Endothelial cell of umbilical vein (primary cell): ENCODE measurements around the gene FIG4. TPM values are rescaled to one million over a fixed set of nuclear protein-coding genes. Genes with fewer than 3 reads are reported as not detected.

Source experiments
- BruUV-seq: library from RNA; stranded (reverse); fragments of 400-500 nt; replicated peaks from 2 replicates; lab custom pipeline; 2021; lab: Mats Ljungman, UMichigan
- CTCF ChIA-PET: fragments of 300-600, 350-600 bp; sonication (Branson Sonifier 250); formaldehyde crosslinking; loops from one replicate; lab custom pipeline; 2021; ENCODE audit warnings: antibody characterized with exemption, inconsistent platforms; lab: Charles Lee
- POLR2A ChIA-PET: fragments of 300-600, 350-600 bp; sonication (Branson Sonifier 250); formaldehyde crosslinking; loops from one replicate; lab custom pipeline; 2021; ENCODE audit warnings: antibody characterized with exemption, inconsistent platforms; lab: Charles Lee
- DNase-seq: peaks from one replicate; pipeline ENCODE4 v3.0.0-alpha.2; 2011; ENCODE audit warnings: low read depth, low spot score
- FAIRE-seq: peaks from 2 replicates; lab custom pipeline; 2011; peaks lifted over from hg19 to GRCh38; lab: Jason Lieb, UNC
- H2AFZ ChIP-seq: 2 replicates; pipeline ENCODE4 v1.6.0; 2012; ENCODE audit warnings: low read depth, low read length, control low read depth, inconsistent platforms
- H3K27ac ChIP-seq: 2 replicates; pipeline ENCODE4 v1.5.1; 2011; ENCODE audit warnings: low read depth, mild to moderate bottlenecking, control low read depth, low read length, moderate library complexity; ENCODE audit not compliant: insufficient read depth
- H3K27me3 ChIP-seq, 2 experiments: 2 replicates each; pipeline versions ENCODE4 v1.6.0 to v1.6.1; 2011; ENCODE audit warnings: low read length in 2 of 2, mixed read lengths in 1 of 2; ENCODE audit not compliant: control insufficient read depth in 2 of 2, insufficient read depth in 2 of 2
- H3K36me3 ChIP-seq, 2 experiments: 2 replicates in 1 of 2; 3 replicates in 1 of 2; pipeline ENCODE4 v1.5.1; 2011; ENCODE audit warnings: low read length in 2 of 2, mild to moderate bottlenecking in 1 of 2, moderate library complexity in 1 of 2; ENCODE audit not compliant: control insufficient read depth in 2 of 2, insufficient read depth in 2 of 2; ENCODE audit errors: extremely low read depth in 1 of 2
- H3K4me1 ChIP-seq: 3 replicates; pipeline ENCODE4 v1.5.1; 2011; ENCODE audit warnings: mild to moderate bottlenecking, low read length; ENCODE audit not compliant: control insufficient read depth, insufficient read depth; ENCODE audit errors: extremely low read depth
- H3K4me2 ChIP-seq: 2 replicates; pipeline ENCODE4 v1.6.1; 2011; ENCODE audit warnings: low read length, control low read depth, mixed read lengths; ENCODE audit not compliant: insufficient read depth
- H3K4me3 ChIP-seq, 3 experiments: fragments of 200-600 bp in 1 of 3; sonication (generic), shearing (Covaris generic) in 1 of 3; replicated peaks in 1 of 3; 2 replicates each; pipeline ENCODE4 v1.5.1; 2011 to 2016; ENCODE audit warnings: control low read depth in 3 of 3, low read length in 3 of 3, mild to moderate bottlenecking in 2 of 3, inconsistent platforms in 1 of 3, low read depth in 1 of 3, moderate library complexity in 1 of 3; ENCODE audit not compliant: insufficient read depth in 1 of 3
- H3K79me2 ChIP-seq: 2 replicates; pipeline ENCODE4 v1.6.0; 2012; ENCODE audit warnings: low read length, inconsistent platforms; ENCODE audit not compliant: control insufficient read depth, insufficient read depth
- H3K9ac ChIP-seq: replicated peaks from 2 replicates; pipeline ENCODE3; 2011; ENCODE audit warnings: low read length, control low read depth; ENCODE audit not compliant: insufficient read depth; ENCODE audit errors: extremely low read depth
- H3K9me1 ChIP-seq: replicated peaks from 3 replicates; pipeline ENCODE4 v1.6.0; 2011; ENCODE audit warnings: mild to moderate bottlenecking, low read length; ENCODE audit not compliant: control insufficient read depth, insufficient read depth; ENCODE audit errors: extremely low read depth
- H3K9me3 ChIP-seq: replicated peaks from 2 replicates; pipeline ENCODE4 v1.5.1; 2012; ENCODE audit warnings: low read length, inconsistent platforms; ENCODE audit not compliant: control insufficient read depth, insufficient read depth
- H4K20me1 ChIP-seq: replicated peaks from 2 replicates; pipeline ENCODE3; 2011; ENCODE audit warnings: mild to moderate bottlenecking, low read length; ENCODE audit not compliant: control insufficient read depth, insufficient read depth; ENCODE audit errors: extremely low read depth
- CTCF ChIP-seq, 2 donors: IDR thresholded peaks; 1 replicate in 1 of 2; 2 replicates in 1 of 2; pipeline ENCODE4 v1.5.1; 2011; ENCODE audit warnings: low read length in 2 of 2, mild to moderate bottlenecking in 2 of 2, moderate library complexity in 2 of 2, control low read depth in 1 of 2, inconsistent platforms in 1 of 2, low read depth in 1 of 2; ENCODE audit not compliant: insufficient read depth in 1 of 2; ENCODE audit errors: extremely low read depth in 1 of 2
- EZH2 ChIP-seq: IDR thresholded peaks from 2 replicates; pipeline ENCODE4 v1.6.1; 2012; ENCODE audit warnings: borderline replicate concordance, low read depth, mild to moderate bottlenecking, moderate library complexity, low read length, inconsistent platforms; ENCODE audit not compliant: severe bottlenecking
- FOS ChIP-seq: IDR thresholded peaks from 2 replicates; pipeline ENCODE4 v1.6.1; 2011; ENCODE audit warnings: mild to moderate bottlenecking, low read length, moderate library complexity, borderline replicate concordance; ENCODE audit not compliant: insufficient read depth
- GATA2 ChIP-seq: IDR thresholded peaks from 2 replicates; pipeline ENCODE4 v1.7.0; 2011; ENCODE audit warnings: low read depth, mild to moderate bottlenecking, moderate library complexity, mixed read lengths, low read length; ENCODE audit not compliant: insufficient read length, insufficient read depth
- JUN ChIP-seq: IDR thresholded peaks from 2 replicates; pipeline ENCODE4 v1.6.1; 2011; ENCODE audit warnings: borderline replicate concordance, low read depth; ENCODE audit not compliant: insufficient read length, insufficient read depth
- MAX ChIP-seq: IDR thresholded peaks from 2 replicates; pipeline ENCODE4 v1.6.1; 2011; ENCODE audit not compliant: insufficient read depth, insufficient read length
- MYC ChIP-seq: IDR thresholded peaks from one replicate; pipeline ENCODE4 v1.6.1; 2011; ENCODE audit warnings: mild to moderate bottlenecking, low read depth, low read length
- POLR2A ChIP-seq: IDR thresholded peaks from 2 replicates; pipeline ENCODE4 v1.6.1; 2012; ENCODE audit warnings: low read depth, mild to moderate bottlenecking, control low read depth, low read length
- POLR2AphosphoS5 ChIP-seq: IDR thresholded peaks from 2 replicates; pipeline ENCODE4 v1.6.1; 2012; ENCODE audit warnings: low read depth, mild to moderate bottlenecking, control low read depth, low read length, moderate library complexity; ENCODE audit not compliant: insufficient read depth
- dilution Hi-C: fragments of 300-500 bp; cut with MboI; formaldehyde crosslinking; loops from one replicate; pipeline ENCODE4 v1.15.0; 2019; ENCODE audit warnings: low sequenced_read_pairs; ENCODE audit not compliant: extremely low pct_ligation_motif_present
- intact Hi-C: fragments of 100-400 bp; cut with micrococcal nuclease; formaldehyde crosslinking; loops from one replicate; pipeline ENCODE4 v1.10.0; 2022
- polyA plus RNA-seq, 4 experiments: library from polyadenylated mRNA; depleted of rRNA in 3 of 4; stranded (reverse) in 3 of 4; unstranded in 1 of 4; fragments of >200 nt; gene quantifications; 2 replicates each; pipeline versions ENCODE4 v1.2.1 to v1.2.3, GENCODE V29; 2011 to 2012; ENCODE audit warnings: missing spikeins in 1 of 4
- total RNA-seq: library from RNA; stranded (reverse); gene quantifications from 2 replicates; pipeline ENCODE4 v1.2.3, GENCODE V29; 2021

FIG4 gene
- total and polyA plus RNA-seq, 2 donors (not counting 3 experiments of a cell fraction or from before 2014, with no cell fraction given), result 7.9 to 12.2 TPM

DNA sequence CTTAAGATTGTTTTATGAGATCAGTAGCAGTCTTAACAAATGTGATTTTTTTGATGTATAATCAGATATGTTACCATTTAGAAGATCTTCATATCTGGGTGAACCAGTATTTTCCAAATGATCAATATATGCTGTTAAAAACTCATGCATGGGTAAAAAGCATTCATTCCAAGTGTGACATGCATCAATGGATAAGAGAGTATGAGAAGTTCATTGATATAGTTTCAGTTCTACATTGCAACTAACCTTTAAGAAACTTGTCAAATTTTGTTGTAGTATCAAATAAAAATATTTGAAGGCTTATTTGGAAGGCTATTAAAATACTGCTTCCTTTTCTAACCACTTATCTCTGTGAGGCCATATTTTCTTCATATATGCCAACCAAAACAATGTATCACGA, 117.7 kb downstream of the FIG4 start:
- H3K36me3 ChIP-seq, result no peaks in the 10 kb centered on the region
- no peak for DNase-seq
- no peaks in the 10 kb centered on the region for H3K27me3 ChIP-seq
- H3K4me1 ChIP-seq, result no peaks in the 10 kb centered on the region
- H3K4me2 ChIP-seq, result no peak overlapping the region
- H3K27ac ChIP-seq, result no peak overlapping the region
- no peaks in the 10 kb centered on the region for H3K79me2 ChIP-seq
- CTCF ChIA-PET, result interaction anchor here (0.7 kb wide), 1 partner anchor 63 kb away, joined by 3 read pairs; no protein-coding TSS in a partner anchor
- no peaks in the 10 kb centered on the region for H3K9me1 ChIP-seq
- FAIRE-seq, result no peak
- no peak overlapping the region for H3K9ac ChIP-seq
- TF ChIP-seq EZH2 (no peak), CTCF (IDR thresholded peaks at IDR 0.05; ENCODE audit: extremely low read depth in 1 of 2, insufficient read depth in 1 of 2, low read depth in 1 of 2, low read length in 2 of 2) (no peak), MAX (no peak), POLR2A (no peak), FOS (no peak), GATA2 (no peak), POLR2AphosphoS5 (no peak), JUN (no peak), MYC (no peak)
- no peak overlapping the region for H3K4me3 ChIP-seq
- H2AFZ ChIP-seq, result no peak overlapping the region
- intact Hi-C loops (no loop called here), dilution Hi-C loops (no loop called here)
- no peaks in the 10 kb centered on the region for H4K20me1 ChIP-seq
- no TSS peak for BruUV-seq
- POLR2A ChIA-PET, result no interaction called here
- H3K9me3 ChIP-seq, result no peaks in the 10 kb centered on the region
